Ramos (cell line): Measurements from ENCODE around the gene ACAD11.
"Not testable (repeated sequence)": the region's sequence is repeated elsewhere in the genome, so short reads cannot be mapped to it uniquely, and the experiment has no call there.

Experiments used
- in situ Hi-C: fragments of 300-500 bp; cut with MboI; formaldehyde crosslinking; loops from one replicate; pipeline ENCODE4 v1.14.3; 2022; ENCODE audit warnings: low sequenced_read_pairs; ENCODE audit not compliant: unreplicated experiment

ACAD11 gene

GRCh38 chr3:132563420-132564069 lies 96.1 kb downstream of the ACAD11 start:
- in situ Hi-C loops: no loop called here

- in situ Hi-C loops: no loop called here
Measured at GRCh38 chr3:132561003-132561402, 98.6 kb downstream of the ACAD11 start.

- in situ Hi-C loops: no loop called here
Measured at GRCh38 chr3:132556508-132557159, 103.0 kb downstream of the ACAD11 start.

DNA sequence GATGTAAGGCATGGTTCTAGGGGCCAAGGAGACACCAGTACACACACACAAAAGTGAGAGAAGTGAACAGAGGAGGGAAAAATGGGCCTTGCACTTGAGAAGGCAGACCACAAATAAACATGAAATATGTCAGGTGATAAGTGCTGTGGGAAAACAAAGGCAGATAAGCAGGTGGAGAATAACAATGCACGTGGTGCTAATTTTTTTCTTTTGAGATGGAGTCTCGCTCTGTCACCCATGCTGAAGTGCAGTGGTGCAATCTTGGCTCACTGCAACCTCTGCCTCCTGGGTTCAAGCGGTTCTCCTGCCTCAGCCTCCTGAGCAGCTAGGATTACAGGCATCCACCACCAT lies 103.6 kb downstream of the ACAD11 start:
- in situ Hi-C loops: not testable (repeated sequence)

DNA sequence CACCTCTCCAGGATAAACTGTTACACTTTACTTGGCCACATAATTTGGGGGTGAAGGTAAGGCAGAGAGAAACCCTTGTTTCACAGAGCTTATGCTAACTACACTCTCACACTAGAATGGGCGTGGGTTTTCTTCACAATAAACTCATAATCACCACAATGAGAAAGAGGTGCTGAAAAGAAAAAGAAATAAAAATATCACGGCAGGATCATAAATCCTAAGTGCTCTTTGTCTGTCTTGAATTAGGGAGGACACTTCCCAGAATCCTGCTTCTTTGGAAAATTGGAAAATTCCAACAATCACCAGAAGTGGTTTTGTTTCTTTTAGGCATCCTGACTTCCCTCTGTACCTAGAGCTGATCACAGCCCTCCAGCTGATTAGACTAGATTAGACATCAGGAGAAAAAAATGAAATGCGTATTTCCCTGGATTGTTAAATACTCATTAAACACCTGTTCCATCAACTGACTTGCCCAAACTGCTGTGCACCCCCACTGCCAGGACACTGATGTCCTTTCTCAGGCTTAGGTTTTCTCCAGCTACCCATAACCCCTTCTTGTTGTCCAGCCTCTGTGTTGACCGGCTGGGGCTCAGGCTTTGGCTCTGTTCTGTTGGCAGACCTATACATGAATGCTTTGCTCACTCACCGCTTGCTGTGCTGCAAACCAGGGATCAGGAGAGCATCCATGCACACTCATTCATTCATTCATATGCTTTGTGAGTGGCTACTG lies 104.1 kb downstream of the ACAD11 start:
- in situ Hi-C loops: no loop called here

GRCh38 chr3:132554437-132554836 lies 105.2 kb downstream of the ACAD11 start:
- in situ Hi-C loops: no loop called here

DNA sequence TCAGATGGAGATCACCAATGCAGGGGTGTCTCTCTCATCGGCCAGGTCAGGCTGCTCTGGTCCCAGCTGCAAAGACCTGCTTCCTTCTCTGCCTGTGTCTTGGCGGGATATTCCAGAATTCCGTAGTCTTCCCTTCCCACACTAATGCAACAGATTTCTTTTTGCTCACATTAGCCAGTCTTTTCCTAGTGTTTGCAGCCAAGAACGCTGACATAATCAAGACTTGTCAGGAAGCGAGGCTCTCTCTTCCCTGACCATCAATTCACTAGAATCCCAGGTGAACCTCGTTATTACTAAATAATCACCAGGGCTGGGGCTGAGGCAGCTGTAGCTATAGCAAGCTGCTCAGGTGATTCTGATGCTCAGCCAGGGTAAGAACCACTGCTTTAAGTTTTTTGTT lies 105.8 kb downstream of the ACAD11 start:
- in situ Hi-C loops: no loop called here

DNA sequence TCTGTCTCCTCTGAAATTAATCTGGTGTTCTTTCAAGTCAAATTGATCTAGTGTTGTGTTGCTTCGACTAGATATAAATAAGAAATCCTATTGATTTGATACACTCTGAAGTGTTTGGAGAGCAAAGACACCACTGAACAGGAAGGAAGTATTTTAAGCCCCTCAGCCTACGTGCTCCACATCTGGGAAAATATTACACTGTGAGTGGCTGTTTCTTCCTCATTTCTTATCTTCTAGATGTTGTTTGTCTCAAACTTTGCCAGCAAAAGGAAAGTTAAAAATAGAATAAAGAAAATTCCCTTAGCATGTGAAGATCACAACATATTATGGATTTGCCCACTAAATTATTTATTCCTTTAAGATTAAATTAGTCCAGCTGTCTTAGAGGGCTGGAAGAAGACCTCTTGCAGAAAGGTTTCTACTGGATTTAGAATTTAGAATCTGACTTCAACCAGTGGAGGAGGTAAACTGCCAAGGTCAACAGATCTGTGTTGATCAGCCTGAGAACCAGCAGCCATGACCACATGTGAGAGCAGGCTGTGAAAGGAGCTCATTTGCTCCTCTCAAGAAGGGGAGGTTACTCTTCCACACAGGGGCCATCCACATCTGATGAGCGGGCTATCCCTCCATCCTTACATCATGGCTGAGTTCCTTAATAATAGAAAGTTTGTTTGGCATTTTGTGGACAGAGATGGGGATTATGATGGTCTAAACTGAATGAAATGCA lies 108.9 kb downstream of the ACAD11 start:
- in situ Hi-C loops: no loop called here

DNA sequence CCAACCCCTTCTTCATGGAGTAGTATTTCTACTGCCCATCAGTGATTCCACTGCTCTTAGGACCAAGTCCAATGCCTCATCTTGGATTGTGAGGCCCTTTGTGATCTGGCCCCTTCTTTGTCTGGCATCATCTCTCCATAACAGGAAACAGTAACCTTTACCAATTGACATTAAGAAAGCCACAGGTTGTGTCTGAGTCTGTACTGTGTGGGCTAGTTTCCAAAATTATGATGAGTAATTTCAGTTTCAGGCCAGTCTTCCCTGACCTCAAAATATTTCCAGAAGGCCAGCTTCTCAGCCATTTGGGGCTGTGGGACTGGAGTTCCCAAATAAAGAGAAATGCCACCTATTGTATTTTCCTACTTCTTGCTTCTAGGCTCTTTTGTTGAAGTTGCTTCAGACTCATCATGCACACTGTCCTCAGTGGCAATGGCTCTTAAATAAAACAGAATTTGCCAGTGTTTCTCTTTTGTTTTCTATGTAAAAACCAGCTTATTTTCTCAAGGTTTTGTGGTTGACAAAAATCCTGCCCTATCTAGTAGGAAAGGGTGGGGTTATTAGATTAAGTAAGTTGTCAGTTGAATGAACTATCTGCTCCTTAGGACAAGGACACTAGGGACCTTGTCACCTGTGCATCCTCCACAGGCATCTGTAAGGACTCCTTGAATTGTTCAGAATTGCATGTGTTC lies 109.6 kb downstream of the ACAD11 start:
- in situ Hi-C loops: loop anchor here (5.0 kb wide), 1 partner anchor 97 kb away; no protein-coding TSS in a partner anchor

DNA sequence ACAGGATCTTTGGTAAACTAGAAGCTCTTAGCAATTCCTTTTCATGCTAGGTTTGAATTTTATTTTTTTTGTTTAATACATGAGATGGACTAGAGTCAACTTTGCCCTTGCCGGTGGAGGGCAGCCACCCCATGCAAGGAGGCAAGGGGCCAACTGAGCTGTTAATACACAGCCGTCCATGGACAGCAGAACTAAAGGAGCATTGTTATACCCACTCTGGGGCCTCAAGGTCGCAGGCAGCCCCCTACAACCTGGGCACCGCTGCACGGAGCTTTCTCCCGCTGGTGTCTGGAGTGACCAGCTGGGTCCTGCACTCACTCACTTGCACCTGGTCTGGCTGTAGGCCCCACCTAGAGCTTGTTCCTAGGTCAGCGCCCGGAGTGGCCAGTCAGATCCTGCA lies 110.4 kb downstream of the ACAD11 start:
- in situ Hi-C loops: loop anchor here (5.0 kb wide), 1 partner anchor 98 kb away; no protein-coding TSS in a partner anchor

DNA sequence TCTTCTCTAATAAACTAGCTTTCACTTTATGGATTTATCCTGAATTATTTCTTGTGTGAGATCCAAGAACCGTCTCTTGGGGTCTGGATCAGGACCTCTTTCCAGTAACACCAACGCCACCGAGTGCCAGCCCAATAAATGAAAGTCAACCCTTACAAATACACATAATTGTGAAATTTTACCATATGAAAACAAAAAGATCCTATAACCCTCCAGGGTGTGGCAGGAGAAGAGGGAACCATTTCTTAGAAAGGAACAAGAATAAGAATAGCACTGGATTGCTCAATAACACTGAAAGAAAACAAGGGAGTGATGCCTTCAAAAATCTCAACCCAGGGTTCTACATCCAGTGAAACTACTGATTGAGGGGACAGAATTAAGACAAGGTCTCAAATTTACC lies 114.1 kb downstream of the ACAD11 start:
- in situ Hi-C loops: loop anchor here (5.0 kb wide), 1 partner anchor 102 kb away; no protein-coding TSS in a partner anchor

DNA sequence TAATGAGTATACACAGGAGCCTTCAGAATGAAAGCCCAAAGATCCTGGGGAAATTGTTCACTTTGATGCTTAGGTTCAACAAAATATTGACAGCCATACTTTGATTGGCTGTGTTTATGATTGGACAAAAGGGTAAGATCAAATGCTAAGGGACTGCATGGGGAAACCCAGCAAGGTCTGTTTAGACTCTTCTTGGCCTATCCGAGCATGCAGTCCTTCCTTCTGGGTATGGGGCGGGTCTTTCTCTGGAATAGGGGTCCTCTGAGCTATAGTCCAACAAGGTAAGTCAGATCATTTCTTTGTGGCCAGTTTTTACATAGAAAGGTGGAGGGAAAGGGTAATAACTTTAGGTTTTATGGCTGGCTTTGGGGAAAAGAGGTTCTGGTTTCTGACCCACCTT lies 115.5 kb downstream of the ACAD11 start:
- in situ Hi-C loops: no loop called here

DNA sequence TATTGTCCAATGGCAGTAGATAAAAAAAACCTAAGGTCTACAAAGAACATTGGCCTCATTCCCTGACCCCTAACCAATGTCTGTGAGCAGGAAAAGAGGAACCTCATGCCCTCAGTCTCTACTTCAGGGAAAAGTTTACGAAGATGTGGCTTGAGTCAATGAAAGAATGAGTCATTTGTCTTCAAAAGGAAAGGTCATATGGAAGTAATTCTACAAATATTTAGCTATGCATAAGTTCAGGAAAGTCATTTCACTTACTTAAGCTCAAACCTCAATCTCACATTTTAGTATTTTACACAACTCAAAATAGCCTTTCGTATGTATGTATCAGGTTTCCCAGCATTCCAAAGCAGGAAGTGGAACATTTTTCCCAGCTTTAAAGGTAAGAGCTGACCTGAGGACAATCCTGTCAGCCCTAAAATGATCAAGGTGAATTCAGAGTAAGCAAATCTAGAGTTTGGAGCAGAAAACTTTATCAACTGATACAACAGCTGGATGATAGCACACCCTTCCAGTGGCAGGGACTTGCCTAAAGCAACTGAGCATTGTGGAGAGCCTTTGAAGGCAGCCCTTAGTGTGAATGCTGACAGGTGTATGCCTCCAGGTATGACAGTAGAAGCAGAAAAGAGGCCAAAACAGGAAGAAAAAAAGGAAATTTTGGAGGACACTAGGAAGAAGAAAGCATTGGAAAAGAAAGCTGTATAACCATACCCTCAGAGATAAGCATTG lies 116.4 kb downstream of the ACAD11 start:
- in situ Hi-C loops: no loop called here

DNA sequence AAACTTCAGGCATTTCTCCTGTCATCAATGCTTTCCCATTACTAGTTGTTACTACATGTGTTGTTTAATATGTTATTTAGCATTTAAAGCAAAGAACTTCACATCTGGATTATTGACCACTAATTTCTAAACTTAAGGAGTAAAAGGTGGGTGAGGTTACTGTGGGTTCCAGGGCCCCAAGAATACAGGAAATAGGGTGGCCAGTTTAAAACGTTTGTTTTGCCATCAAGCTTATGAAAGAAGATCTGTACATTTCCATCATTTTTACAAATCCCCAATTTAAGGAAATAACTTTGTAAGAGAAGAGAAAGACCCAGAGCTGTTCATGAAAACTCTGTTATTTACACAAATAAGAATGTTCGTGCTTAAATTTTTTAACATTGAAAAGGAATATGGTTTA lies 117.0 kb downstream of the ACAD11 start:
- in situ Hi-C loops: no loop called here

DNA sequence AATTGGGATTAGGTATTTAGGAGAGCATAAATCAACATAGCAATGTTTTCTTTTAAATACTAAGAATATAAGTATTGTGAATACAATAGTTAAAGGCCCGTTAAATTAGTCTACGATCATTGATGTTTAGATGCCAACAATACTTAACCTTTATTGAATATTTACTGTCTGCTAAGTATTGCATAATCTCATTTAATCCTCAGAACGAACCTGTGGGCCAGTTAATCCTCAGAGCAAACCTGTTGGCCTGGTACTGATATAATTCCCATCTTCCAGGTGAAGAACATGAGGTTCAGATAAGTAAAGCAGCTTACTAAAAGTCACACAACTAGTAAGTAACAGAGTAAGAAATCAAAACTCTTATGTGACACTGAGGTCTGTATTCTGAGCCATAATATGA lies 119.9 kb downstream of the ACAD11 start:
- in situ Hi-C loops: no loop called here

DNA sequence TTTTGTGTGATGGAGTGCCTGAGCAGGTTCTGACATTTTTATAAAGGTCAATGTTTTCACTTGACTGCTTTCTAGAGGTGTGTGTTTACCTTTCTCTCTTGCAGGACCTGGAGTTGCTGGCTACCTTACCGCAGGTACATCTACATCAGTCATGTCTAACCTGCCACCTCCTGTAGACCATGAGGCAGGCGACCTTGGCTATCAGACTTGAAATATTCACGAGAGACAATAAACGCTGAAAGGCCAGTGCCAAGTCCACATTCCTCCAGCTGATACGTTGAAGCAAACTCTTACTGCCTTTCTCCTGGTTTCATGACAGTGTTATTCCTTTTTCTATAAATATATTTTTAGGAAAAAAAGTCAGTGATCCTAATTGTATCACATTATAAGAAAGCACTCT lies 121.5 kb downstream of the ACAD11 start:
- in situ Hi-C loops: no loop called here

DNA sequence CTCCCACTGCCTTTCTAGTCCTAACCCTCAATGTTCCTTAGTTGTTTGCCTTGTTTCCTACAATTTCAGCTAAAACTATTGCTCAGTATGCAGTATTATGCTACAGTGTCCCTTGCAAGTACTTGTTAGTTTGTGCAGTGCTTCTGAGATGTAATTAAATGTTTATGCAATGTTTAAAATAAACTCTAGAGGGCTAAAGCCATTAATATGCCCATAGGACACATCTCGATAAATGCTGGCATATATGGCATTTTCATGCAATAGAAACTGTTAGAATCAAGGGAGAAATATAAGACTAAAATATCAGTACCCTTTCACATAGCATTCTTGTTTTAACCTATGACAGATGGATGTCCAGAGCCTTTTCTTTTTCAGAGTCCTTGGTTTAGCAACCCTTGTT lies 122.3 kb downstream of the ACAD11 start:
- in situ Hi-C loops: no loop called here

GRCh38 chr3:132536442-132537153 lies 123.0 kb downstream of the ACAD11 start:
- in situ Hi-C loops: no loop called here
